K562 (cell line): Measurements from ENCODE around the gene DHRS4L2. TPM values are rescaled to one million over a fixed set of nuclear protein-coding genes. Genes with fewer than 3 reads are reported as not detected.
"Not testable (repeated sequence)": the region's sequence is repeated elsewhere in the genome, so short reads cannot be mapped to it uniquely, and the experiment has no call there.

Experiments used
- ATAC-seq: fragments of 200-7000 bp; cut with Tn5 transposase; 3 replicates; pipeline ENCODE4 v1.9.1; 2020; ENCODE audit warnings: moderate library complexity
- BruUV-seq: library from RNA; stranded (reverse); fragments of 400-500 nt; replicated peaks from 2 replicates; lab custom pipeline; 2021; lab: Mats Ljungman, UMichigan
- CTCF ChIA-PET: fragments of 300-600 bp; formaldehyde crosslinking; extraction: SDS; loops from one replicate; lab custom pipeline; 2021; ENCODE audit warnings: low intra/inter-chr PET ratio; lab: Yijun Ruan, JAX
- POLR2A ChIA-PET: fragments of 300-600, 350-650 bp; sonication (Branson Sonifier 250); formaldehyde crosslinking; extraction: SDS; loops from one replicate; lab custom pipeline; 2021; ENCODE audit warnings: antibody characterized with exemption, inconsistent platforms; lab: Yijun Ruan, JAX
- DNase-seq, 4 experiments: peaks; one replicate each; pipeline versions ENCODE4 v3.0.0 to v3.0.0-alpha.2; 2011 to 2018; ENCODE audit warnings: low spot score in 3 of 4, mixed read lengths in 3 of 4; ENCODE audit errors: extremely low read depth in 1 of 4
- FAIRE-seq: peaks from 2 replicates; lab custom pipeline; 2011; peaks lifted over from hg19 to GRCh38; lab: Jason Lieb, UNC
- H2AFZ ChIP-seq: 2 replicates; pipeline ENCODE4 v1.6.0; 2011; ENCODE audit warnings: low read depth, low read length, control low read depth, inconsistent platforms
- H3K27ac ChIP-seq: fragments of 200-600 bp; 3 replicates; pipeline ENCODE4 v1.8.0; 2011; ENCODE audit warnings: low read depth, mild to moderate bottlenecking, control low read depth, inconsistent platforms, low read length, moderate library complexity, mixed read lengths; ENCODE audit errors: extremely low read depth
- H3K27me3 ChIP-seq, 2 experiments: fragments of 300-600 bp in 1 of 2; 2 replicates in 1 of 2; 3 replicates in 1 of 2; pipeline versions ENCODE4 v1.6.0 to v1.8.0; 2011; ENCODE audit warnings: inconsistent platforms in 2 of 2, low read length in 2 of 2, mild to moderate bottlenecking in 1 of 2, mixed read lengths in 1 of 2, moderate library complexity in 1 of 2; ENCODE audit not compliant: control insufficient read depth in 2 of 2, insufficient read depth in 2 of 2
- H3K36me3 ChIP-seq: fragments of 300-600 bp; 3 replicates; pipeline ENCODE4 v1.8.0; 2011; ENCODE audit warnings: mild to moderate bottlenecking, low read length, inconsistent platforms; ENCODE audit not compliant: control insufficient read depth, insufficient read depth
- H3K4me1 ChIP-seq, 2 experiments: fragments of 200-600 bp in 1 of 2; replicated peaks in 1 of 2; 2 replicates in 1 of 2; 3 replicates in 1 of 2; pipeline versions ENCODE4 v1.5.1 to v1.8.0; 2011; ENCODE audit warnings: inconsistent platforms in 2 of 2, low read length in 2 of 2, mild to moderate bottlenecking in 1 of 2, mixed read lengths in 1 of 2, moderate library complexity in 1 of 2; ENCODE audit not compliant: control insufficient read depth in 2 of 2, insufficient read depth in 2 of 2
- H3K4me2 ChIP-seq: 2 replicates; pipeline ENCODE4 v1.6.1; 2011; ENCODE audit warnings: low read length, control low read depth, inconsistent platforms, mixed read lengths; ENCODE audit not compliant: insufficient read depth
- H3K4me3 ChIP-seq: fragments of 200-600 bp; sonication (generic), shearing (Covaris generic); 2 replicates; pipeline ENCODE4 v1.5.1; 2016; ENCODE audit warnings: control low read depth, inconsistent platforms
- H3K79me2 ChIP-seq: fragments of 200-600 bp; 3 replicates; pipeline ENCODE4 v1.8.0; 2011; ENCODE audit warnings: low read length, inconsistent platforms; ENCODE audit not compliant: control insufficient read depth, insufficient read depth
- H3K9ac ChIP-seq, 2 experiments: 2 replicates each; pipeline versions ENCODE4 v1.6.0 to v1.6.1; 2011; ENCODE audit warnings: low read depth in 2 of 2, low read length in 2 of 2, control low read depth in 1 of 2, inconsistent platforms in 1 of 2, mild to moderate bottlenecking in 1 of 2, mixed read lengths in 1 of 2; ENCODE audit not compliant: insufficient read depth in 1 of 2
- H3K9me1 ChIP-seq: one replicate; pipeline ENCODE4 v1.6.0; 2011; ENCODE audit warnings: inconsistent platforms, mild to moderate bottlenecking, low read length, moderate library complexity; ENCODE audit not compliant: control insufficient read depth, insufficient read depth
- H3K9me3 ChIP-seq: replicated peaks from 2 replicates; pipeline ENCODE4 v1.5.1; 2011; ENCODE audit warnings: low read depth, low read length, inconsistent platforms; ENCODE audit not compliant: control insufficient read depth, insufficient read depth
- H4K20me1 ChIP-seq: replicated peaks from 2 replicates; pipeline ENCODE4 v1.6.1; 2011; ENCODE audit warnings: low read length, inconsistent platforms, mixed read lengths; ENCODE audit not compliant: control insufficient read depth, insufficient read depth
- PHF8 ChIP-seq: fragments of 200-600 bp; sonication (generic); IDR thresholded peaks from 2 replicates; pipeline ENCODE4 v1.6.1; 2012; ENCODE audit warnings: mixed run types, mild to moderate bottlenecking, inconsistent platforms, low read length, moderate library complexity, borderline replicate concordance
- POLR2G ChIP-seq: fragments of 200-400 bp; formaldehyde crosslinking; IDR thresholded peaks from 2 replicates; pipeline ENCODE4 v1.6.1; 2017; ENCODE audit warnings: low read depth, mild to moderate bottlenecking, antibody characterized with exemption, low read length, moderate library complexity
- RBFOX2 ChIP-seq: fragments of 200-400 bp; formaldehyde crosslinking; IDR thresholded peaks from 2 replicates; pipeline ENCODE4 v1.6.1; 2017; ENCODE audit warnings: low read depth, mild to moderate bottlenecking, low read length, moderate library complexity
- WGBS: fragments of 100-300 bp; shearing (Covaris generic); methylation state at CpG from one replicate; pipeline ENCODE4 v1.1.6; 2016; ENCODE audit warnings: low coverage, mixed read lengths; ENCODE audit not compliant: insufficient coverage; ENCODE audit errors: missing lambda C conversion rate; 5-methylcytosine and 5-hydroxymethylcytosine counted together
- in situ Hi-C: fragments of 300-500 bp; cut with MboI; formaldehyde crosslinking; loops from 4 replicates; pipeline ENCODE4 v1.15.0; 2018; ENCODE audit warnings: inconsistent platforms, mixed read lengths
- intact Hi-C: fragments of 100-400 bp; cut with micrococcal nuclease; formaldehyde crosslinking; loops from 2 replicates; pipeline ENCODE4 v1.14.2; 2022
- polyA plus RNA-seq, 8 experiments: library from polyadenylated mRNA; depleted of rRNA in 4 of 8; stranded (reverse) in 5 of 8; unstranded in 3 of 8; fragments of >200 nt; fragmentation: Nextera tagmentation in 2 of 8; fragmentation: Illumina TruSeq in 1 of 8; extraction: Ambion mirVana in 2 of 8; extraction: Trizol in 1 of 8; gene quantifications; 2 replicates each; pipeline versions ENCODE4 v1.2.1 to v1.2.3, GENCODE V29; 2011 to 2014; ENCODE audit warnings: inconsistent platforms in 1 of 8, missing spikeins in 1 of 8
- total RNA-seq, 7 experiments: library from RNA; depleted of rRNA in 6 of 7; stranded (reverse); fragments of >200 nt in 6 of 7; fragmentation: Illumina TruSeq in 2 of 7; extraction: Trizol in 2 of 7; gene quantifications; 2 replicates each; pipeline versions ENCODE4 v1.2.1 to v1.2.3, GENCODE V29; 2011 to 2021; ENCODE audit warnings: low replicate concordance in 1 of 7

Gene DHRS4L2
- total and polyA plus RNA-seq, 9 of the 15 experiments (the other 6 are each of a cell fraction or from before 2014, with no cell fraction given): 2.3 to 13.7 (median 8.1) TPM

DNA sequence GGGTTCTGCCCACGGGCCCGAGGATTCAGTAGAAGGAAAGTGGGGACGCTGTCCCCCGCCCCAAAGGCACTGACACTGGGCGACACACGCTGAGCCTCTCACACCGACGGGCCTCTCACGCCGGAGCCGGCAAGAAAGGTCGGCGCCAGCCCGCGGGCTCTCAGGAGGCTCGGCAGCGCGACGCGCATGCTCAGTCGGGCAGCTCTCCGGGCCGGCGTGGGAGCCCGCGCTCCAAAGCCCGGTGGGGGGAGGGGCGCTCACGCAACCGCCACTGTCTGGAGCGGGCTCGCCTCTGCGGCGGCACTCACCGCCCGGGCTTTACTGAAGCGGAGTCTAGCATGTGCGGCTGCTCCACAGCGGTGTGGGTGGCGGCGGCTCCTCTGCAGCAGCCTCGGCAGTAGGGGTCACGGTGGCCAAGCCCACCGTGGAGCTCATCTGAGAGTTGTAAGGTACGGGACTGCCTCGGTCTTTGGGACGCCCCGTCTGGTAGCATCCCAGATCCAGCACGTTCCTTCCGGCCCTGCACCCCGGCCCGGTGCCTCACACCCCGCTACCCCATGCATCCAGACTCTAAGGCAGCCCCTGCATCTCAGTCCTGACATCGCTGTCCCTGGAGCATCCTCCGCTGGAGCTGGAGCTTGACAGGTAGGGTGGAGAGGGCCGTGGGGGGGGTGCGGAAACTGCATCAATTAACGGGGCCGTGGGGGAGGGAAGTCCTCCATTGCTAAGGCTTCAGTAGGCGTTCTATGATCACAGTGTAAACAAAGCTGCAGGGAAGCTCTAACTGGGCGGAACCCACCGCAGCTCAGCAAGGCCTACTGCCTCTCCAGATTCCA is 18.3 kb downstream of the DHRS4L2 start:
- intact Hi-C loops, H3K4me1 ChIP-seq, H3K9me1 ChIP-seq, H3K9me3 ChIP-seq, POLR2A ChIA-PET, H4K20me1 ChIP-seq, H3K79me2 ChIP-seq, H3K27me3 ChIP-seq, H3K27ac ChIP-seq, in situ Hi-C loops, H3K36me3 ChIP-seq, BruUV-seq, H3K4me2 ChIP-seq: not testable (repeated sequence)
- DNase-seq (peak in 1 of 4 experiments; percentile 54), ATAC-seq (peak; percentile 97), FAIRE-seq (peak; percentile 54)
- CTCF ChIA-PET: interaction anchor here (0.5 kb wide), 1 partner anchor 51 kb away, joined by 3 read pairs; no protein-coding TSS in a partner anchor
- Histone ChIP-seq H3K9ac (peak overlapping the region in 1 of 2 experiments; percentile 68; a peak in 1 of 4 replicates), H2AFZ (peak overlapping the region; percentile 72; the same call in 1 of the 2 replicates), H3K4me3 (peak overlapping the region; percentile 22)
- WGBS: 0% methylated on average over 3 of the region's 62 CpGs
- TF ChIP-seq RBFOX2 (peak; percentile 50; the same call in 1 of the 2 replicates), POLR2G (peak; percentile 61), PHF8 (peak; percentile 20; the same call in 1 of the 2 replicates)
